ENCODE results near the gene KDM2A. TPM values are rescaled to one million over a fixed set of nuclear protein-coding genes. Genes with fewer than 3 reads are reported as not detected.

KDM2A gene
- total RNA-seq, 4 donors from 2014 or later: 34.8 to 55.0 (median 44.9) TPM

- DNase-seq: no peak
- ATAC-seq: no peak
- H3K4me3 ChIP-seq: no peak overlapping the region
- H3K27me3 ChIP-seq: no peaks in the 10 kb centered on the region
- intact Hi-C loops (cut with DNase I; ENCODE audit: low total_unique reads) (no loop called here), in situ Hi-C loops (cut with MboI; ENCODE audit: low sequenced_read_pairs in 4 of 4) (no loop called here)
- no peaks in the 10 kb centered on the region for H3K4me1 ChIP-seq
- no peak overlapping the region for H3K27ac ChIP-seq
- no peak for TF ChIP-seq POLR2A (IDR thresholded peaks at IDR 0.05)
- TF ChIP-seq, protein P1, sequence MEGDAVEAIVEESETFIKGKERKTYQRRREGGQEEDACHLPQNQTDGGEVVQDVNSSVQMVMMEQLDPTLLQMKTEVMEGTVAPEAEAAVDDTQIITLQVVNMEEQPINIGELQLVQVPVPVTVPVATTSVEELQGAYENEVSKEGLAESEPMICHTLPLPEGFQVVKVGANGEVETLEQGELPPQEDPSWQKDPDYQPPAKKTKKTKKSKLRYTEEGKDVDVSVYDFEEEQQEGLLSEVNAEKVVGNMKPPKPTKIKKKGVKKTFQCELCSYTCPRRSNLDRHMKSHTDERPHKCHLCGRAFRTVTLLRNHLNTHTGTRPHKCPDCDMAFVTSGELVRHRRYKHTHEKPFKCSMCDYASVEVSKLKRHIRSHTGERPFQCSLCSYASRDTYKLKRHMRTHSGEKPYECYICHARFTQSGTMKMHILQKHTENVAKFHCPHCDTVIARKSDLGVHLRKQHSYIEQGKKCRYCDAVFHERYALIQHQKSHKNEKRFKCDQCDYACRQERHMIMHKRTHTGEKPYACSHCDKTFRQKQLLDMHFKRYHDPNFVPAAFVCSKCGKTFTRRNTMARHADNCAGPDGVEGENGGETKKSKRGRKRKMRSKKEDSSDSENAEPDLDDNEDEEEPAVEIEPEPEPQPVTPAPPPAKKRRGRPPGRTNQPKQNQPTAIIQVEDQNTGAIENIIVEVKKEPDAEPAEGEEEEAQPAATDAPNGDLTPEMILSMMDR (IDR thresholded peaks at IDR 0.05 in 4 of 5, conservative IDR thresholded peaks at IDR 0.05 in 1 of 5): no peak
- peaks cover 0 to 11% of the 10 kb centered on the region in 2 donors for H3K36me3 ChIP-seq
- no peaks in the 10 kb centered on the region for H3K9me3 ChIP-seq
Observed at GRCh38 chr11:67295846-67296245, 176.8 kb downstream of the KDM2A start.

DNA sequence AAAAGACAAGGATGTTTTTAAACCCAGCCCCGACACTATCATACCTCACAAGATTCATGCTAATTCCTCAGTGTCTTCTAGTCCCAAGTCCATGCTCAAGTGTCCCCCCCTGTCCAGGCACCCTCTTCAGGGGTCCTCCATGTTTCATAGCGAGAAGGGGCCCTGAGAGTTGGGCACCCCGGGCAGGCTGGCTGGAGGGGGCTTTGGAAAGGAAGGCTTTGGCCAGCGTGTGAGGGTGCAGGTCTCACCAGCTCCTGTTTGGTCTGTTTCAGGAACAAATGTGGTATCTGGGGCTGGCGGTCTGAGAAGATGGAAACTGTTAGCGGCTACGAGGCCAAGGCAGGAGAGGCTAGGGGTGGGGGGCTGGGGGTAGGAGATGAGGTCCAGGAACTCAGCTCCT is 179.7 kb downstream of the KDM2A start:
- H3K27ac ChIP-seq: no peak overlapping the region
- no peak overlapping the region for H3K4me3 ChIP-seq
- H3K36me3 ChIP-seq: peaks cover 0 to 11% of the 10 kb centered on the region in 2 donors
- TF ChIP-seq, protein P1 (IDR thresholded peaks at IDR 0.05 in 4 of 5, conservative IDR thresholded peaks at IDR 0.05 in 1 of 5): no peak
- TF ChIP-seq POLR2A (IDR thresholded peaks at IDR 0.05): no peak
- H3K4me1 ChIP-seq: peaks cover 14% of the 10 kb centered on the region in 2 donors
- no peaks in the 10 kb centered on the region for H3K9me3 ChIP-seq
- H3K27me3 ChIP-seq: no peaks in the 10 kb centered on the region
- ATAC-seq (no peak), DNase-seq (no peak)
- in situ Hi-C loops (cut with MboI; ENCODE audit: low sequenced_read_pairs in 4 of 4) (no loop called here), intact Hi-C loops (cut with DNase I; ENCODE audit: low total_unique reads) (no loop called here)

DNA sequence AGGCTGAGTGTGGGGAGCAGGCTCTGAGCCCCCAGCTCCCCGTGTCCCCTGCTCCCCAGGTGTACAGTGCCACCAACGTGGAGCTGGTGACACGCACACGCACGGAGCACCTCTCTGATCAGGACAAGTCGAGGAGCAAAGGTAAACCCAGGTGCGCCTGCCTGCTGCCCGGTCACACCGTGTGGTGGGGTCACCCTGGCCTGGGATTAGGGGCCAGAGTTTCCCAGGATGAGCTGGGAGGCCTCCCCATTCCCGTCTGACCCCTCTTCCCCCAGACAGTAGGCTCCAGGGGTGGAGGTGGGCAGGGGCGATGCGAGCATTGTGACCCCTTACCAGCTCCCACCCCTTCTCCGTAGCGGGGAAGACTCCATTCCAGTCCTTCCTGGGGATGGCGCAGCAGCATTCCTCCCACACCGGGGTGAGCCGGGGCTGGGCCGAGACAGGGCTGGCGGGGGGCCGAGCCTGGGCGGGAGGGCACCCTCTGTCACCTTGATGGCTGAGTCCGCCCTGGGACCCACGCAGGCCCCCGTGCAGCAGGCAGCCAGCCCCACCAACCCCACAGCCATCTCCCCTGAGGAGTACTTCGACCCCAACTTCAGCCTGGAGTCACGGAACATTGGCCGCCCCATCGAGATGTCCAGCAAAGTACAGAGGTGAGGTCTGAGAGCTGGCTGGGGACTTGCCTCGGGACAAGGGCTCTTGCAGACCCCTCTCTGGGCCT is 180.6 kb downstream of the KDM2A start:
- TF ChIP-seq, protein P1 (IDR thresholded peaks at IDR 0.05 in 4 of 5, conservative IDR thresholded peaks at IDR 0.05 in 1 of 5): no peak
- TF ChIP-seq POLR2A (IDR thresholded peaks at IDR 0.05): no peak
- intact Hi-C loops (cut with DNase I; ENCODE audit: low total_unique reads) (loop anchor here (5.0 kb wide), 1 partner anchor 32 kb away; the partner anchor contains the start of gene GRK2), in situ Hi-C loops (cut with MboI; ENCODE audit: low sequenced_read_pairs in 4 of 4) (no loop called here)
- no peak overlapping the region for H3K4me3 ChIP-seq
- no peaks in the 10 kb centered on the region for H3K9me3 ChIP-seq
- no peaks in the 10 kb centered on the region for H3K27me3 ChIP-seq
- peaks cover 0 to 11% of the 10 kb centered on the region in 2 donors for H3K36me3 ChIP-seq
- no peak overlapping the region for H3K27ac ChIP-seq
- DNase-seq (no peak), ATAC-seq (no peak)
- peaks cover 19 to 22% of the 10 kb centered on the region in 2 donors for H3K4me1 ChIP-seq

GRCh38 chr11:67300256-67300755 is 181.2 kb downstream of the KDM2A start:
- in situ Hi-C loops (cut with MboI; ENCODE audit: low sequenced_read_pairs in 4 of 4): no loop called here
- H3K27ac ChIP-seq: no peak overlapping the region
- H3K27me3 ChIP-seq: no peaks in the 10 kb centered on the region
- DNase-seq (no peak), ATAC-seq (no peak)
- peaks cover 0 to 11% of the 10 kb centered on the region in 2 donors for H3K36me3 ChIP-seq
- TF ChIP-seq, protein P1 (IDR thresholded peaks at IDR 0.05 in 4 of 5, conservative IDR thresholded peaks at IDR 0.05 in 1 of 5): no peak
- no peak for TF ChIP-seq POLR2A (IDR thresholded peaks at IDR 0.05)
- intact Hi-C loops (cut with DNase I; ENCODE audit: low total_unique reads): loop anchor here (5.0 kb wide), 1 partner anchor 33 kb away; the partner anchor contains the start of gene GRK2
- no peaks in the 10 kb centered on the region for H3K9me3 ChIP-seq
- H3K4me3 ChIP-seq: no peak overlapping the region
- peaks cover 20 to 25% of the 10 kb centered on the region in 2 donors for H3K4me1 ChIP-seq

Data from gastrocnemius medialis (tissue), 4 donors.